DMS 273 treated with DMSO at 0.1 percent for 48 hours (cell line): ENCODE data around the gene RIMS4.

ENCODE experiments used
- DNase-seq: peaks from one replicate; lab custom pipeline; 2025; lab: John Stamatoyannopoulos, UW

RIMS4 gene

GRCh38 chr20:44719841-44720240 lies 90.5 kb downstream of the RIMS4 start:
- no peak for DNase-seq

- no peak for DNase-seq
Measured at GRCh38 chr20:44717986-44718385, 92.4 kb downstream of the RIMS4 start.

GRCh38 chr20:44716309-44717106 lies 93.8 kb downstream of the RIMS4 start:
- DNase-seq: no peak

- DNase-seq: no peak
Measured at GRCh38 chr20:44715499-44716308, 94.6 kb downstream of the RIMS4 start.

GRCh38 chr20:44714701-44715498 lies 95.4 kb downstream of the RIMS4 start, which contains the start of gene CCN5:
Gene CCN5, plus strand, starts transcription at chr20:44715369. Its CDS starts 22 bp downstream, at chr20:44715391.
- peak; percentile 55 for DNase-seq

GRCh38 chr20:44714102-44714700 lies 96.1 kb downstream of the RIMS4 start:
- no peak for DNase-seq

- DNase-seq: no peak
Measured at GRCh38 chr20:44711237-44711636, 99.1 kb downstream of the RIMS4 start.

GRCh38 chr20:44709797-44710196 lies 100.5 kb downstream of the RIMS4 start:
- DNase-seq: no peak

- no peak for DNase-seq
Measured at GRCh38 chr20:44709380-44709779, 101.0 kb downstream of the RIMS4 start.

- DNase-seq: no peak
Measured at GRCh38 chr20:44707018-44707579, 103.2 kb downstream of the RIMS4 start.

GRCh38 chr20:44706301-44707017 lies 103.9 kb downstream of the RIMS4 start:
- DNase-seq: no peak

- DNase-seq: no peak
Measured at GRCh38 chr20:44705364-44706094, 104.8 kb downstream of the RIMS4 start.

GRCh38 chr20:44704551-44704971 lies 105.8 kb downstream of the RIMS4 start:
- DNase-seq: no peak

GRCh38 chr20:44703956-44704488 lies 106.3 kb downstream of the RIMS4 start:
- DNase-seq: no peak

GRCh38 chr20:44703183-44703925 lies 107.0 kb downstream of the RIMS4 start:
- DNase-seq: no peak

GRCh38 chr20:44702776-44703175 lies 107.6 kb downstream of the RIMS4 start:
- DNase-seq: peak; percentile 53

GRCh38 chr20:44701858-44702256 lies 108.5 kb downstream of the RIMS4 start:
- DNase-seq: no peak
